Pons (tissue), 1 donor: Measurements from ENCODE around the gene CEACAM18.
A peak's percentile ranks its signal among the peaks of the same experiment; 100 is the strongest.
"Not testable (repeated sequence)": the region's sequence is repeated elsewhere in the genome, so short reads cannot be mapped to it uniquely, and the experiment has no call there.

Experiments
- DNase-seq: peaks from one replicate; pipeline ENCODE4 v3.0.0-alpha.2; 2016; ENCODE audit warnings: low spot score

The CEACAM18 gene

GRCh38 chr19:51493776-51494175 is 15.4 kb downstream of the CEACAM18 start:
- DNase-seq: peak; percentile 24

DNA sequence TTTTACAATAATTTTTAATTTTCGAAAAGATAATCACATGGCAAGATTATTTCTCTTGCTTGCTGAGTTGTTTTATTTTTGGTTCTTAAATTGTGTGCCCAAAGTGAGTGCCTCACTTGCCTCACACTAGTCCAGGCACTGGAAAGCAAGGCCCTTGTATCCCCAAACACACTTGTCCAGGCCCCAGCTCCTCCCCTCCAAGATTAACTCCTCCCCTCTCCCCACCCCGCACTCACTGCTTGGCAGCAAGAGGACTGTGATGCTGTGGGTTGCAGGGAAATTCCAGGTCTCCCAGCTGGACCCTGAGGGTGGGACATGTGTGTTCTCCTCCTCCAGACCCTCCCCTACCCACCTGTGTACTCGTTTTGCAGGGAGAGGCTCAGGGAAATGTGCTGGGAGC is 19.3 kb downstream of the CEACAM18 start:
- no peak for DNase-seq

- not testable (repeated sequence) for DNase-seq
These were observed 22.6 kb downstream of the CEACAM18 start for GRCh38 chr19:51500931-51501330.

DNA sequence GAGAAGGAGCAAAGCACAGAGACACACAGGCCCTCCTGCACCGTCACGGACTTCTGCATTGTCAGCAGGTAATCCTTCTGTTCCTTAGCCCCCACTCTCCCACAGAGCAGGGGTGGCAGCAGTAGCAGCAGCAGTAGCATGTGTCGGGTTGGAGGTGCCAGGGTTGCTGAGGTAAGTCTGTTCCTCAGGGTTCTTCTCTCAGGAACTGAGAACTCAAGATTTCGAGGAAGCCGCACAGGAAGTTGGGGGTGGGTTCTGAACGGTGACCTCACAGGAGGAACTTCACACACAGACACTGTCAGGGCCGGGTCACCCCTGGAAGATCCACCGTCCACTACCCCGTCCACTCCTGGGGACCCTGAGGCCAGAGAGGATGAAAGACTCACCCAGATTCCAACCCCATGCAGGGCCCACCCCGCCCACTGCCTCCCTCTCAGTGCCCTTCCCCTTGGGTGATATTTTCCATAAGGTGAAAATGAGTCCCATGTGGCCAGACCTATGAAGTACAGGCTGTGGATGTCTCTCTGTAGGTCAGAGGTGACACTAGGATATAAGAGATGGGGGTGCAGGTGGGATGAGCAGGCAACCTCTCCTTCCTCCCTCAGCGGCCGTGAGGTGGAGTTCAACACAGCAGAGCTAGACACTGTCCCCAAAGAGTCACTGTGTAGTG is 23.4 kb downstream of the CEACAM18 start, which contains the start of gene SIGLEC12:
Gene SIGLEC12, minus strand, starts transcription at position 207 of the 670 bp plus-strand sequence. Its CDS starts 67 bp downstream, at position 140.
- peak; percentile 54 for DNase-seq

DNA sequence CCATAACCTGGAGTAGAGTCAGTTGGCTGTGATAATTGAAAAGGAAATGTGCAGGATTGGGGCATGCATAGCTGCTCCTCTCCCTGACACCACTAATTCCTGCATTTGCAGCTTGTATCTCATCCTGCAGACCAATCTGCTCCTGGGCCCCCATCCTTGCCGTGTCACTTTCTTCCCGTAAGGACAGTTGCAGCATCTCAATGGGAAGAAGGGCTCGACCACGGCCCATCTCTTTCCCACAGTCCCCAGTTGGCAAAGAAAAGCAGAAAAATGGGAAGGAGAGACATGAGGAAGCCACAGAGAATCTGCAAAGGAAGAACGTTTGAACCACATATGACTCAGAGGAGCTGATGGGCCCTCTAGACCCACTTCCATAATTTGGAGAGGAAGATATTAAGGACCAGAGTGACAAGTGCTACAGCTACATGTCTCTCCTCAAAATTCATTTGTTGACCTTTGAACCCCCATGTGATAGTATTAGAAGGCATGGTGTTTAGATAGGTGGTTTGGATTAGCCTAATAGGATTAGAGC is 25.0 kb downstream of the CEACAM18 start:
- peak; percentile 18 for DNase-seq

- DNase-seq: no peak
These were observed 25.6 kb downstream of the CEACAM18 start for GRCh38 chr19:51503896-51504295.

DNA sequence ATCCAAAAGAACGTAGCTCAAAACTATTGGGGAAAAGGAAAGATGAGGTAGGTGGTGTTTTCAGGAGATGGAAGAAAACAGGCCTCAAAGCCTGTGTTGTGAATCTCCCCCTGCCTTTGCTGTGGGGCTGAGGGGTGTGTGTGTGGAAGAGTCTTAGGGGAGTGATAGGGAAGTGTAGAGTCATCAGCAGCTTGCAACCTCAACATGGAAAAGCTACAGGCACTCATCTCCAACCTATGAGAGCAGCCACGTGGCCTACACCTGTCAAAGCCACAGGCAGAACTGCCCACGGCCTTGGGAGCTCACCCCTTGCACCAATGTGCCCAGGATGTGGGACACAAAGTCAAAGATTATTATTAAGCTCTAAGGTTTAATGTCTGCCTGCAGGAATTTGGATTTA is 27.6 kb downstream of the CEACAM18 start:
- DNase-seq: no peak

- no peak for DNase-seq
These were observed 28.9 kb downstream of the CEACAM18 start for GRCh38 chr19:51507192-51507591.

DNA sequence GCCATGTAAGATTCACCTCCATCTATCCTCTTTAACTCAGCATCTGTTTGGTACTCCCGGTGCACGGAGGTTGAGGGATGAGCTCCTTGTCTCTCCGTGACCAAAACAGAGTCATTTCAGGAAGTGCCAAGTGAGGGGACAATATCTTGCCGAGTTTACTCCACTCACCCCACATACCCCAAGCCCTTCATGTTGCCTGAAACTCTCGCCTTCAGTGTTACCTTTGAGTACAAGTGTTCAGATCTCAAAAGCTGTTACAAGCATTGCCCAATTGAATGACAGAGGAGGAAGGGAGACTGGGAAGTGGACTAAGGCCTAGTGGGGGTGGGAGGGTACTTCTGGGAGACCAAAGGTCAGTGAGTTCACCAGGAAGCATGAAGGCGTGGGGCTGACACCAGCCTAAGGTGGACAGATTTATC is 29.3 kb downstream of the CEACAM18 start:
- DNase-seq: no peak

GRCh38 chr19:51508059-51508733 is 29.9 kb downstream of the CEACAM18 start:
- no peak for DNase-seq

DNA sequence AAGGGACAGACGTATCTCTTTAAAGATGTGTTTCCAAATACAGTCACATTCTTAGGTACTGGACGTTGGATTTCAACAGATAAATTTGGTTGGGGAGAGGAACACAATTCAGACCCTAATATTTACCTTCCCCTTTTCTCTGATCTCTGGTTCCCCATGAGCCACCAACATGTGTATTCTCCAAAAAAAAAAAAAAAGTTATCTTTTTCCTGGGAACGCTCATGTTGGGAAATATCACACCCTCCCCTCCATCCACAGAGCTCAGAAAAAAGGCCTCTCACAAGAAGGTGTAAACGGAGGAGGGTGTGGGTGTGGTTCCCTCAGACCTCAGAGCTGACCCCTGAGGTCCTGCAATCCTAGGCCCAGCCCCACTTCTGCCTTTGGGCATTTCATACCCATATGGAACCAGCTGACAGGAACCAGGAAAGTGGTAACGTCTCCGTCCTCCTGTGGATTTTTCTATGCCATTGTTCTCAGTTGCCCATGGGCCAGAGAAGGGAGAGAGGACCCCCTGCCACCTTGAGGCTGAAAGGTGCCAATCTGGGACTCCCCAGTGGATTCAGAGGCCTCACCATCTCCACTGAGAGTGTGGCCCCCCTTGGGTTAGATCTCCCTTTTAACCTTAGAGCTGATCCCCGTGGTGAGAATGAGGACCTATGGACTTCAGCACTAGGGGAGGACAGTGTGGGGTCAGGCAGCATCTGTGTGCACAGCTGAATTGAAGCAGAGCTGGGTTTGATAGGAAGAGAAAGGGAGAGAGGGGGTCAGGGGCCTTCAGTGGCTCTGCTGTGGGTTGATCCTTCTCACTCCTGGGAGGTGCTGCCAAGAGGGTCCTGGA is 31.7 kb downstream of the CEACAM18 start:
- DNase-seq: no peak

GRCh38 chr19:51511353-51511752 is 33.0 kb downstream of the CEACAM18 start:
- DNase-seq: peak; percentile 1

- DNase-seq: no peak
These were observed 35.6 kb downstream of the CEACAM18 start for GRCh38 chr19:51513968-51514367.

DNA sequence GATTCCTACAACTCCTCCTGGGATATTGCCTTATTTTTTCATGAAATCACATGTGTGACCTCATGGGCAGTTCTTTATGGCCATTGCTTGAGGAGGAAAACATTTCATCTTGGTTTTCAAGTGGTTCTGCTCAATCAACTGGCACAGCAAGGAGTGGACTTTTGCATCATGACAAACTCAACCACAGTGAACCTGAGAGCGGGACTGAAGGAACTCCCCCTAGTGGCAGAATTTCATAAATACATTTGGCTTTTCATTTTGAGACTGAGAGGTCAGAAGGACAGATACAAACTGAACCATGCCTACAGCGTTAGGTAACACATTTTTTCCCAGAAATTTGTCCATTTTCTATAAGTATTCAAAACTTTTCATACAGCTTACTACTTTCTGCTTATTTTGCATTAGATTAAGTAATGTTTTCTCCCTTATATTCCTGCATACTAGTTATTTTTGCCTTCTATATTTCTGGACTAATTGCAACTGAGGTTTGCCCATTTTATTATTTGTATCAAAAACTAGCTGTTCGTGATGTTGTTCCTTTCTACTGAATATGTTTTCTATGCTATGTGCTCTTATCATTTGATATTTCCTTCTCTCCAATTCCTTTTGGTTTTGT is 36.6 kb downstream of the CEACAM18 start:
- peak; percentile 54 for DNase-seq

- no peak for DNase-seq
These were observed 42.4 kb downstream of the CEACAM18 start for GRCh38 chr19:51520728-51521127.

GRCh38 chr19:51521357-51521756 is 43.0 kb downstream of the CEACAM18 start:
- no peak for DNase-seq

GRCh38 chr19:51521781-51522180 is 43.4 kb downstream of the CEACAM18 start:
- DNase-seq: no peak

DNA sequence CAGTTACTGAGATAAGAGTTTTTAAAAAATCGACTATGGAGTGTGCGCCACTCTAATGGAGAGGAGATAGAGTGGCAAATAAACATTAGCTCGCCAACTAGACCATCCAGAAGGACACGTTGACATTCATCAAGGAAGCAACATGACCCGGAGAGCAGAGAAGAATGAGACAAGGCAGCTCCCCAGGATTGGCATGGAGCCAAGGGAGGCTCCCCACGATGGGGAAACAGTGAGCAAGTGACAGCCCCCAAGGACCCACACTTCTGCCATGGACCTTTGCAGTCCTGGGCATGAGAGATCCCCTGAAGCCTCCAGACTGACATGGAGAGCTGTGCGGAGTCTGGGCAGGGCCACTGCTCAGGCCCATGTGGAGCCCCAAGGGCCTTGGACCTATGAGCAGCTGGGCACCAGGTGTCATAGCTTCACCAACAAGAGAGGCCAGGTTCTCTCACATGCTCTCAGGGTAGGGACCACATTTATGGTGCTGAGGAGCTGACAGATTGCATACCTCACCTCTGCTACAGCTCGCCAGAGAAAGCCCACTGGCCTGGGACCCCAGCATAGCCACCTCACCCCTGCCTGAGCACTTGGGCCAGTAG is 46.4 kb downstream of the CEACAM18 start:
- no peak for DNase-seq

- no peak for DNase-seq
These were observed 47.3 kb downstream of the CEACAM18 start for GRCh38 chr19:51525651-51526050.

- no peak for DNase-seq
These were observed 51.0 kb downstream of the CEACAM18 start for GRCh38 chr19:51529301-51529700.

DNA sequence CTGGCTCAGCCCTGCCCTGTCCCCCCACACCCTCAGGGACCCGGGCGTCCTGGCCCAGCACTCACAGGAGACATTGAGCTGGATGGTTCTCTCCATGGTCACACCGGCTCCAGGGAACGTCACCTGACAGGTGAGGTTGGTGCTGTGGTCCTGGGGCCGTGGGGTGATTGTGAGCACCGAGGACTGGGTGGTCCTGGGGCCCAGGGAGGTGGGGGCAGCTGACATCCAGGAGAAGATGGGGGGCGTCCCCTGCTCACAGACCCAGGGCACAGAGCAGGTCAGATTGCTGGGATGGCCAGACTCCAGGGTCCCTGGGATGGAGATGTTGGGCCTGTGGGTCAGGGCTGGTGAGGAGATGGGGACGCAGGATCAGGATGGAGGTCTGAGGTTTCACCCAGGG is 52.3 kb downstream of the CEACAM18 start:
- no peak for DNase-seq
